ENCODE results near the gene RAB40C. TPM values are rescaled to one million over a fixed set of nuclear protein-coding genes. Genes with fewer than 3 reads are reported as not detected.

Gene RAB40C
- total RNA-seq, 1 experiment from 2014 or later = 11.9 TPM

GRCh38 chr16:662597-662996 is 72.7 kb downstream of the RAB40C start:
- no peak for DNase-seq (ENCODE audit: extremely low read depth, low read depth)

- no peak for DNase-seq (ENCODE audit: extremely low read depth, low read depth)
Observed at GRCh38 chr16:666572-666971, 76.7 kb downstream of the RAB40C start.

GRCh38 chr16:667113-667779 is 77.4 kb downstream of the RAB40C start:
- DNase-seq (ENCODE audit: extremely low read depth, low read depth) = no peak

- DNase-seq (ENCODE audit: extremely low read depth, low read depth) = peak; percentile 87
Observed at GRCh38 chr16:667780-668518, 78.1 kb downstream of the RAB40C start, which contains the start of gene RHOT2. Gene RHOT2 (plus strand): TSS chr16:668132. CDS start chr16:668200, 68 bp downstream.

- no peak for DNase-seq (ENCODE audit: extremely low read depth, low read depth)
Observed at GRCh38 chr16:668519-669171, 78.8 kb downstream of the RAB40C start.

- no peak for DNase-seq (ENCODE audit: extremely low read depth, low read depth)
Observed at GRCh38 chr16:669666-670065, 79.8 kb downstream of the RAB40C start.

GRCh38 chr16:670485-671352 is 80.9 kb downstream of the RAB40C start:
- no peak for DNase-seq (ENCODE audit: extremely low read depth, low read depth)

- DNase-seq (ENCODE audit: extremely low read depth, low read depth) = no peak
Observed at GRCh38 chr16:671353-672131, 81.7 kb downstream of the RAB40C start.

GRCh38 chr16:672371-672770 is 82.5 kb downstream of the RAB40C start:
- no peak for DNase-seq (ENCODE audit: extremely low read depth, low read depth)

GRCh38 chr16:672851-673250 is 83.0 kb downstream of the RAB40C start:
- DNase-seq (ENCODE audit: extremely low read depth, low read depth) = no peak

- no peak for DNase-seq (ENCODE audit: extremely low read depth, low read depth)
Observed at GRCh38 chr16:673399-673991, 83.6 kb downstream of the RAB40C start.

- DNase-seq (ENCODE audit: extremely low read depth, low read depth) = no peak
Observed at GRCh38 chr16:674214-674881, 84.5 kb downstream of the RAB40C start.

GRCh38 chr16:674968-675883 is 85.4 kb downstream of the RAB40C start, which contains the start of gene RHBDL1:
Gene RHBDL1 (plus strand): TSS chr16:675671. CDS start chr16:675791, 120 bp downstream.
- DNase-seq (ENCODE audit: extremely low read depth, low read depth) = no peak

GRCh38 chr16:675884-676564 is 86.2 kb downstream of the RAB40C start:
- DNase-seq (ENCODE audit: extremely low read depth, low read depth) = no peak

GRCh38 chr16:676565-676902 is 86.7 kb downstream of the RAB40C start:
- DNase-seq (ENCODE audit: extremely low read depth, low read depth) = no peak

GRCh38 chr16:676913-677312 is 87.0 kb downstream of the RAB40C start:
- no peak for DNase-seq (ENCODE audit: extremely low read depth, low read depth)

Measured in NCI-H460 (cell line).